Activated naive CD8-positive, alpha-beta T cell treated with anti-CD3 and anti-CD28 coated beads, Interleukin-2, amount 10 ng/mL, durations not matched to agents 7 days and 5 days (primary cell): ENCODE measurements around the gene PRDM16. TPM values are rescaled to one million over a fixed set of nuclear protein-coding genes. Genes with fewer than 3 reads are reported as not detected.

ENCODE experiments used
- ATAC-seq: fragments of 150-1000 bp; cut with Tn5 transposase; one replicate; pipeline ENCODE4 v1.10.0; 2021; ENCODE audit warnings: low read depth, moderate library complexity
- POLR2A ChIA-PET: fragments of 350-600 bp; sonication (Branson Sonifier 250); formaldehyde crosslinking; loops from one replicate; lab custom pipeline; 2021; ENCODE audit warnings: antibody characterized with exemption; lab: Charles Lee
- DNase-seq: peaks from one replicate; pipeline ENCODE4 v3.0.0; 2021
- H3K27ac Mint-ChIP-seq: one replicate; pipeline ENCODE4 v1.8.0; 2022; ENCODE audit warnings: mild to moderate bottlenecking, mixed read lengths
- H3K27me3 Mint-ChIP-seq: one replicate; pipeline ENCODE4 v1.8.0; 2022; ENCODE audit warnings: mild to moderate bottlenecking, moderate library complexity, mixed read lengths
- H3K36me3 Mint-ChIP-seq: one replicate; pipeline ENCODE4 v1.8.0; 2021; ENCODE audit warnings: mild to moderate bottlenecking, mixed read lengths
- H3K4me1 Mint-ChIP-seq: one replicate; pipeline ENCODE4 v1.8.0; 2021; ENCODE audit warnings: mixed read lengths
- H3K4me3 Mint-ChIP-seq: one replicate; pipeline ENCODE4 v1.8.0; 2022; ENCODE audit warnings: mild to moderate bottlenecking, moderate library complexity, mixed read lengths
- H3K9me3 Mint-ChIP-seq: one replicate; pipeline ENCODE4 v1.8.0; 2021; ENCODE audit warnings: mixed read lengths
- total RNA-seq, 2 experiments: library from RNA; stranded (reverse); gene quantifications; one replicate each; pipeline ENCODE4 v1.2.3, GENCODE V29; 2021

The PRDM16 gene
- total RNA-seq, 2 experiments from 2014 or later: not detected

GRCh38 chr1:3145532-3146325, 76.7 kb downstream of the PRDM16 start:
- H3K9me3 Mint-ChIP-seq: peaks cover 2% of the 10 kb centered on the region
- no peak overlapping the region for H3K4me3 Mint-ChIP-seq
- ATAC-seq: no peak
- POLR2A ChIA-PET: no interaction called here
- H3K36me3 Mint-ChIP-seq: no peaks in the 10 kb centered on the region
- H3K4me1 Mint-ChIP-seq: no peaks in the 10 kb centered on the region
- H3K27ac Mint-ChIP-seq: no peak overlapping the region
- no peaks in the 10 kb centered on the region for H3K27me3 Mint-ChIP-seq
- no peak for DNase-seq

GRCh38 chr1:3146458-3146857, 77.5 kb downstream of the PRDM16 start:
- DNase-seq (no peak), ATAC-seq (no peak)
- Mint-ChIP-seq H3K4me1 (no peaks in the 10 kb centered on the region), H3K36me3 (no peaks in the 10 kb centered on the region), H3K9me3 (peaks cover 2% of the 10 kb centered on the region), H3K27ac (no peak overlapping the region), H3K4me3 (no peak overlapping the region), H3K27me3 (no peaks in the 10 kb centered on the region)
- POLR2A ChIA-PET: no interaction called here

GRCh38 chr1:3146907-3147306, 77.9 kb downstream of the PRDM16 start:
- POLR2A ChIA-PET: no interaction called here
- H3K9me3 Mint-ChIP-seq: peaks cover 2% of the 10 kb centered on the region
- DNase-seq (no peak), ATAC-seq (no peak)
- H3K27me3 Mint-ChIP-seq: no peaks in the 10 kb centered on the region
- no peak overlapping the region for H3K27ac Mint-ChIP-seq
- H3K4me1 Mint-ChIP-seq: no peaks in the 10 kb centered on the region
- no peaks in the 10 kb centered on the region for H3K36me3 Mint-ChIP-seq
- H3K4me3 Mint-ChIP-seq: no peak overlapping the region

GRCh38 chr1:3148171-3148570, 79.2 kb downstream of the PRDM16 start:
- no peaks in the 10 kb centered on the region for H3K27me3 Mint-ChIP-seq

GRCh38 chr1:3149277-3149676, 80.3 kb downstream of the PRDM16 start:
- POLR2A ChIA-PET: no interaction called here
- H3K27ac Mint-ChIP-seq: no peak overlapping the region
- no peaks in the 10 kb centered on the region for H3K36me3 Mint-ChIP-seq
- H3K9me3 Mint-ChIP-seq: peaks cover 2% of the 10 kb centered on the region
- DNase-seq: no peak
- H3K27me3 Mint-ChIP-seq: no peaks in the 10 kb centered on the region
- no peaks in the 10 kb centered on the region for H3K4me1 Mint-ChIP-seq
- no peak overlapping the region for H3K4me3 Mint-ChIP-seq
- ATAC-seq: no peak

More at GRCh38 chr1:3148171-3148570, 79.2 kb downstream of the PRDM16 start:
- H3K27ac Mint-ChIP-seq: no peak overlapping the region
- DNase-seq (no peak), ATAC-seq (no peak)
- H3K4me3 Mint-ChIP-seq: no peak overlapping the region
- no peaks in the 10 kb centered on the region for H3K4me1 Mint-ChIP-seq
- POLR2A ChIA-PET: no interaction called here
- no peaks in the 10 kb centered on the region for H3K36me3 Mint-ChIP-seq
- H3K9me3 Mint-ChIP-seq: peaks cover 2% of the 10 kb centered on the region

- DNase-seq (no peak), ATAC-seq (no peak)
- Mint-ChIP-seq H3K9me3 (peaks cover 2% of the 10 kb centered on the region), H3K4me1 (no peaks in the 10 kb centered on the region), H3K27ac (no peak overlapping the region), H3K36me3 (no peaks in the 10 kb centered on the region), H3K4me3 (no peak overlapping the region), H3K27me3 (peaks cover 16% of the 10 kb centered on the region)
- POLR2A ChIA-PET: no interaction called here
These were observed 82.5 kb downstream of the PRDM16 start for GRCh38 chr1:3151456-3151855.

GRCh38 chr1:3152143-3152542, 83.1 kb downstream of the PRDM16 start:
- POLR2A ChIA-PET: no interaction called here
- Mint-ChIP-seq H3K4me3 (no peak overlapping the region), H3K9me3 (no peaks in the 10 kb centered on the region), H3K27me3 (peaks cover 19% of the 10 kb centered on the region), H3K27ac (no peak overlapping the region), H3K4me1 (no peaks in the 10 kb centered on the region), H3K36me3 (no peaks in the 10 kb centered on the region)
- DNase-seq (no peak), ATAC-seq (no peak)

GRCh38 chr1:3153197-3153596, 84.2 kb downstream of the PRDM16 start:
- POLR2A ChIA-PET: no interaction called here
- H3K27me3 Mint-ChIP-seq: peaks cover 29% of the 10 kb centered on the region

GRCh38 chr1:3153902-3154795, 85.1 kb downstream of the PRDM16 start:
- Mint-ChIP-seq H3K4me3 (no peak overlapping the region), H3K27ac (no peak overlapping the region), H3K9me3 (no peaks in the 10 kb centered on the region), H3K27me3 (peaks cover 29% of the 10 kb centered on the region), H3K36me3 (no peaks in the 10 kb centered on the region), H3K4me1 (no peaks in the 10 kb centered on the region)
- POLR2A ChIA-PET: no interaction called here
- DNase-seq: no peak
- no peak for ATAC-seq

More at GRCh38 chr1:3153197-3153596, 84.2 kb downstream of the PRDM16 start:
- no peak overlapping the region for H3K4me3 Mint-ChIP-seq
- H3K4me1 Mint-ChIP-seq: no peaks in the 10 kb centered on the region
- DNase-seq (no peak), ATAC-seq (no peak)
- no peaks in the 10 kb centered on the region for H3K36me3 Mint-ChIP-seq
- H3K9me3 Mint-ChIP-seq: no peaks in the 10 kb centered on the region
- H3K27ac Mint-ChIP-seq: no peak overlapping the region

GRCh38 chr1:3155056-3155925, 86.3 kb downstream of the PRDM16 start:
- POLR2A ChIA-PET: no interaction called here
- ATAC-seq (no peak), DNase-seq (no peak)
- no peaks in the 10 kb centered on the region for H3K9me3 Mint-ChIP-seq
- H3K36me3 Mint-ChIP-seq: no peaks in the 10 kb centered on the region
- peaks cover 31% of the 10 kb centered on the region for H3K27me3 Mint-ChIP-seq
- H3K27ac Mint-ChIP-seq: no peak overlapping the region
- H3K4me3 Mint-ChIP-seq: no peak overlapping the region
- no peaks in the 10 kb centered on the region for H3K4me1 Mint-ChIP-seq

- Mint-ChIP-seq H3K27ac (no peak overlapping the region), H3K9me3 (no peaks in the 10 kb centered on the region), H3K36me3 (no peaks in the 10 kb centered on the region), H3K4me1 (no peaks in the 10 kb centered on the region), H3K4me3 (no peak overlapping the region), H3K27me3 (peaks cover 31% of the 10 kb centered on the region)
- POLR2A ChIA-PET: no interaction called here
- no peak for DNase-seq
- ATAC-seq: no peak
These were observed 86.9 kb downstream of the PRDM16 start for GRCh38 chr1:3155926-3156220.

- DNase-seq (no peak), ATAC-seq (no peak)
- Mint-ChIP-seq H3K36me3 (no peaks in the 10 kb centered on the region), H3K9me3 (no peaks in the 10 kb centered on the region), H3K4me1 (no peaks in the 10 kb centered on the region), H3K27ac (no peak overlapping the region), H3K27me3 (peaks cover 31% of the 10 kb centered on the region), H3K4me3 (no peak overlapping the region)
- POLR2A ChIA-PET: no interaction called here
These were observed 87.9 kb downstream of the PRDM16 start for GRCh38 chr1:3156936-3157335.

- H3K27me3 Mint-ChIP-seq: peaks cover 35% of the 10 kb centered on the region
- no peak for ATAC-seq
These were observed 89.3 kb downstream of the PRDM16 start for GRCh38 chr1:3158347-3158746.

More at GRCh38 chr1:3158347-3158746, 89.3 kb downstream of the PRDM16 start:
- Mint-ChIP-seq H3K36me3 (no peaks in the 10 kb centered on the region), H3K4me3 (no peak overlapping the region), H3K9me3 (no peaks in the 10 kb centered on the region), H3K4me1 (no peaks in the 10 kb centered on the region), H3K27ac (no peak overlapping the region)
- POLR2A ChIA-PET: no interaction called here
- no peak for DNase-seq
